Hepatocyte (in vitro differentiated cells): ENCODE measurements around the gene RREB1.

Experiments
- CTCF ChIP-seq: fragments of 200-600 bp; sonication (generic); IDR thresholded peaks from 2 replicates; pipeline ENCODE4 v1.5.1; 2016; ENCODE audit warnings: antibody characterized with exemption, mild to moderate bottlenecking; ENCODE audit not compliant: poor library complexity
- EZH2 ChIP-seq: fragments of 200-600 bp; sonication (generic); IDR thresholded peaks from 2 replicates; pipeline ENCODE4 v1.6.1; 2016; ENCODE audit warnings: antibody characterized with exemption, mild to moderate bottlenecking, borderline replicate concordance

- TF ChIP-seq CTCF (no peak), EZH2 (no peak)
Observed at GRCh38 chr6:7215131-7215530, 107.4 kb downstream of the RREB1 start.
